A549 treated with AZD9567 at 1 μM for 4 hours (cell line): ENCODE results near the gene SRM. TPM values are rescaled to one million over a fixed set of nuclear protein-coding genes. Genes with fewer than 3 reads are reported as not detected.

Experiments
- total RNA-seq: library from RNA; stranded (reverse); fragments of 200-300 nt; extraction: Qiagen RNA extraction; gene quantifications from 5 replicates; pipeline ENCODE4 v1.2.3, GENCODE V29; 2022; ENCODE audit not compliant: insufficient read depth

The SRM gene
- 144 to 226 TPM (median 208 TPM) in 5 replicates for total RNA-seq

GRCh38 chr1:11059968-11060830 lies at the start of gene SRM:
TSS of gene SRM (minus strand) at chr1:11060018. CDS start at chr1:11059943, 75 bp downstream.

GRCh38 chr1:11099310-11100148 lies 39.7 kb upstream of the SRM start, which contains the start of gene EXOSC10:
TSS of gene EXOSC10 (minus strand) at chr1:11099869. CDS start at chr1:11099831, 38 bp downstream.

GRCh38 chr1:11046625-11047365 lies 13.0 kb downstream of the SRM start, which contains the start of gene MASP2:
TSS of gene MASP2 (minus strand) at chr1:11047239. CDS start at chr1:11047207, 32 bp downstream.

GRCh38 chr1:11012260-11013159 lies 47.3 kb downstream of the SRM start, which contains the start of gene TARDBP:
TSS of gene TARDBP (plus strand) at chr1:11012654. CDS start at chr1:11013728, 1,074 bp downstream.

Other genes starting within 250 kb of the SRM start
- 155 to 226 TPM (median 183 TPM) in 5 replicates for gene TARDBP, start 47.4 kb downstream of the SRM start, total RNA-seq
- gene MASP2, start 12.8 kb downstream of the SRM start, total RNA-seq = 0.08 to 0.37 TPM (median 0.25 TPM) in 4 of 5 replicates, not detected in the other
- gene EXOSC10, start 39.9 kb upstream of the SRM start, total RNA-seq = 34.1 to 44.8 TPM (median 37.1 TPM) in 5 replicates
- not detected in 5 replicates for gene ANGPTL7, start 129.3 kb upstream of the SRM start, total RNA-seq
- gene MTOR, start 202.5 kb upstream of the SRM start, total RNA-seq = 13.3 to 15.7 TPM (median 15.1 TPM) in 5 replicates
- 15.7 to 20.1 TPM (median 17.8 TPM) in 5 replicates for gene UBIAD1, start 213.2 kb upstream of the SRM start, total RNA-seq